Measurements from ENCODE around the gene CDC42EP4.
A peak's percentile ranks its signal among the peaks of the same experiment; 100 is the strongest.

The CDC42EP4 gene

DNA sequence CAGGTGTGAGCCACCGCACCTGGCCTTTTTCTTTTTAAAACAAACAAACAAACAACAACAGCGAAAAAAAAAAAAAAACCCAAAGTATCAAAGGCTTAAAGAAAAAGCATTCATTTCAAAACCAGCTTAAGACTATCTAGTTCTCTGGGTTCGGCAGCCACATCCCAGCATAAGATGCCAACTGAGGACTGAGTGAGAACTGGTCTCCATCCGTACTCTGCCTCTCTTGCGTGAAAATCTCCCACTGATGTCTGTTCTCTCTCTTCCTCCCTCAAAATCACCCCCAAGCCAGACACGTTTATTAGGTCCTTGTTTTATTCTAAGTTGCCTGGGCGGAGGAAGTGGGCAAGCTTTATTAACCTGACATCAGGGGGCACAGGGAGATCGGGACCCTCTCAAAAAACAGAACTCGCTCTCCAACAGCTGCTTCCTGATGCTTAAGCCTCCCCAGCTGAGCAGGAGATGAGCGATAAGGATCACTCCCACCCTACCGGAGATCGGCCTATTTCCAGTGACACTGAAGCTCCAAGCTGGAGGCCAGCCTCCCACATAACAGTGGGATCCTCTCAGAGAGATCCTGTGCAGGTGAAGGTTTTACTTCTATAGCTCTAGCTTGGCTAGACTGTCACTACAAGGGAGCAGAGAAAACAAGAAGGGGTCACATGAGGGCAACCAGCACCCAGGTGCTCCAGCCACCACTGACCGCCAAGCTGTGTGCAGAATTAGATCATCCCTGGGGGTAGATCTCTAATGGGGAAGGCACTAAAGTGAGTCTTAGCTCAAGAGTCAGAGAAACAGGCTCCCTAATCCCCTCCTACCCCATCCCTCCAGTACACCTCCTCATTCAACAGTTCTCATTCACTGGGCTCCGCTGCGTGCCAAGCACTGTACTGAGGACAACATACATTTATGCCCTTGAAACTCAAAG, 13.6 kb downstream of the CDC42EP4 start:
- no peak for DNase-seq (ENCODE audit: low spot score)

DNA sequence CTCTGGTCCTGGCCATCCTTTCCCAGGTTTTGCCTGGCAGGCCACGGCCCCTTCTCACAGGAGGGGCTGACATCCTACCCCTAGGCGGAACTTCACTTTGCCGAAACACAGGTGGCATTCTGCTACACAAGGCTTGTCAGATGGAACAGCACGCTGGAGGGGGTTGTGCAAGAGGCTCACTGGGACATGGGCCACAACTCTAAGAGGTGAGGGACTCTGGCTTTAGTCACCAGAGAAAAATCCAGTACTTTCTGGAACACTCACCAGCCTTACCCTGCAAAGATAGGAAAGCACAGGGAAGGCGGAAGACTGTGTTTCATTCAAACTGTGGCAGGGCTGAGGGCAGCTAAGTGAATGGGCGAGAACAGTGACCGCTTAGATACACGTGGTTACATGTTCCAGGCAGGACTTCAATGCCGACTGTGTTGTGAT, 18.3 kb downstream of the CDC42EP4 start:
- no peak for DNase-seq (ENCODE audit: low spot score)

DNA sequence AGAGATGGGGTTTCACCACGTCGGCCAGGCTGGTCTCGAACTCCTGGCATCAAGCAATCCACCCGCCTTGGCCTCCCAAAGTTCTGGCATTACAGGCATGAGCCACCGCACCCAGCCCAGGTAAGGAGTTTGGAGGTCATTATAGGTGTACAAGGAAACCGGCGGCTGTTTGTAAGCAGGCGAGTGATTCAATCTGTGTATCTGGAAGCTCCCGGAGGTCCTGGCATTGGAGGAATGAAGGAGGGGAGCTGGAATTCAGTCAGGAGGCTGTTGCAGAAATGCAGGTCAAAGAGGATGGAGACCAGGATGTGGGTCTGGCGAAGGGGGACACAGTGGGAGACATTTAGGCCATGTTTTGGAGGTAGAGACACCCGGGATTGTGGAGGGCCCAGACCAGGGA, 18.8 kb downstream of the CDC42EP4 start:
- DNase-seq (ENCODE audit: low spot score): no peak

DNA sequence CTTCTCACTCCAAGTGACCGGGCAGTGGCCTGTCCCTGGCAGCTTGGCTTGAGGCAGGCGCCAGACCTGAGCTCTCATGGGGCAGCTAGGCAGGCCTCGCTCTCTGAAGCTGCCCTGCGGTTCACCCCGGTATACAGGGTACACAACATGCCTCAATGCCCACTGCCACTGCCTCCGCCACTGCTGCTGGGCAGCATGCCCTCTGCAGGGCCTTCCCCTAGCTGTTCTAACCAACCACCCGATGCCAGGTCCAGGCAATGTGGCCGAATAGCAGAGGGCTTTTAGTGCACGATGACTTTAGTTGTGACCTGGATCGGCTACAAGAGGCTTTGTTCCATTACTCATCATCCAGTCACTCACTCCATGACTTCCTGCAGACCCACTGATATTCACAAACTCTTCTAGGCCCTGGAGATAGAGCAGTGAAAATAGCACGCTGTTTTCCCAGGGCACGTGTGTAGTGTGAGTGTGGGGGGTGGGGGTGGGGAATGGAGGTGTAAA, 19.7 kb downstream of the CDC42EP4 start:
- DNase-seq (ENCODE audit: low spot score): no peak

DNA sequence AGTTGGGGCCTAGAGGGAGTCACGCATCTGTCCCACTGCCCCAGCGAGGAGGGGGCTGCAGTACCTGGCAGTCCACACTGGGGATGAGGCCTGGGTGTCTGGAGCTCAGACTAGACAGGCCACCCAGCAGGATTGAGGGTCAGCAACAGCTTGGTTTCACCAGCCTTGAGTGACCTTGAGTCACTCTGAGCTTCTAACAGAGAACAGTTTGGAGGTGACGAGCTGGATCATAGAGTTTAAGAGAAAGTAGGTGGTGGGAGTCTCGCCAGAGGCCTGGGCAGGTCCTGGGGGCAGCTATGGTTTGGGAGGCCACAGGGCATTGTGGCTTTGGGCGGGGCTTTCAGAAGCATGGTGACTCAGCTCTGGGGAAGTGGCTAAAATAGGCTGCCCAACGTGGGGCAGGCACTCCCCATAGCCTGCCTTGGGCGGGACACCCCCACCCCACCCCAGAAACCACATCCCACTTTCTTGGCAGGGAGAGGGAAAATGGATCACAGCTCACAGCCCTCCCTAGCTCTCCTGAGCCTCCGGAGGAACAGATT, 20.5 kb downstream of the CDC42EP4 start:
- DNase-seq (ENCODE audit: low spot score): peak; percentile 15

DNA sequence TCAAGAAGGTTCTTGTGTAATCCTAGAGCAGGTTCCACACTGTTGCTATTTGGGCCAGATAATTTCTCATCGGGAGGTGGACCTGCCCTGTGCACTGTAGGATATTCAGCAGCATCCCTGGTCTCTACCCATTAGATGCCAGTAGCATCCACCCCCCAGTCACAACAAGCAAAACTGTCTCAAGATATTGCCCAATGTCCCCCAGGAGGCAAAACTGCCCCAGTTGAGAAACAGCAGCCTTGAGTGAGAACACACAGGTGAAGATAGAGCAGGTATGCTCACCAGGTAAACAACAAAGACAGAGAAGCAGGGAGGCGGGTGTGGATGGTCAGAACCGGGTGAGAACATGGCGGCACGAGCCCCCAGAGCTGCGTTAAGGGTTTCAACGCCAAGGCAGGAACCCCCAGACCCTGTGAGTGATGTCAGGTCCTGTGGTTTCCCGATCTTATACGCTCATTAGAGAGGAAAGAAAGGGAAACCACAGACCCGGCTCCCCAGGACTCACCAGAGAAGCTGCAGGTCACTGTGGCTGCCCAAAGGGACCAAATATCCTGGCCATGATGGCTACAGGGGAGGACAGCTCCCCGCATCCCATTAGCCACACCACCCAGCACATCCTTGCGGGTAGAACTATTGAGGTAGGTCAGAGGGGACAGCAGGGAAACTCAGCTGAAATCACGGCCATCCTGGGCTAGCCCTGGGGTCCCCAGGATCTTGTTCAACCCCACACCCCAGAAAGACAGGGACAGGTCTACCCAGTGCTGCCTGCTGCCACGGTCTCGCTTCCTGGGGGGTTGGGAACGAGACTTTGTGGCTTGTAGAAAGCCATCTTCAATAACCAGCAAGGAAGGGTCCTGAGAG, 21.2 kb downstream of the CDC42EP4 start:
- no peak for DNase-seq (ENCODE audit: low spot score)

DNA sequence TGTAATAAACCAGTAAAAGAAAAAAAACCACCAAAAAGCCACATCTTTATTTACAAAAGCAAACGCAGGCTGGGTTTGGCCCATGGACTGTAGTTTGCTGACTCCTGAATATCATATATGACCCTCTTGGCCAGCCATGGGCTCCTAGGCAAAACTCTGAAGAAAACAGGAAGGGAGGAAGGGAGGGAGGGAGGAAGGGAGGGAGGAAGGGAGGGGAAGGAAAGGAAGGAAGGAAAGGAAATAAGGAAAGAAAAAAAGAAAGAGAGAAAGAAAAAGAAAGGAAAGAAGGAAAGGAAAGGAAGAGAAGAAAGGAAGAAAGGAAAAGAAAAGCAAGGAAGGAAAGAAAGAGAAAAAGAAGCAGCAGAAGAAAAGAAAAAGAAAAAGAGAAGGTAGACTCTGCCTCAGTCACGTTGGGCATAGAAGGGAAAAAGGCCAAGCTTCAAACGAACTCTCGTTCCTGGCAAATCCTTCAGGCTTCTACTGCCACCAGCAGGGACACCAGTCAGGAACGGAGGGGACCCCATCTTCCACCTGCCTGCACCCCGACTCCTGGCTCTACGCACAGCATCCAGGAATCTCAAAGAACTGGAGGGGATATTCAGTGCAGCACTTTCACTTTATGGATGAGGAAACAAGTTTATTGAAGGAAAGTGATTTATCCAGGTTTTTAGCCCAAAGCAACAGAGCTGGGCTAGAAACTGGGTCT, 22.1 kb downstream of the CDC42EP4 start:
- DNase-seq (ENCODE audit: low spot score): no peak

DNA sequence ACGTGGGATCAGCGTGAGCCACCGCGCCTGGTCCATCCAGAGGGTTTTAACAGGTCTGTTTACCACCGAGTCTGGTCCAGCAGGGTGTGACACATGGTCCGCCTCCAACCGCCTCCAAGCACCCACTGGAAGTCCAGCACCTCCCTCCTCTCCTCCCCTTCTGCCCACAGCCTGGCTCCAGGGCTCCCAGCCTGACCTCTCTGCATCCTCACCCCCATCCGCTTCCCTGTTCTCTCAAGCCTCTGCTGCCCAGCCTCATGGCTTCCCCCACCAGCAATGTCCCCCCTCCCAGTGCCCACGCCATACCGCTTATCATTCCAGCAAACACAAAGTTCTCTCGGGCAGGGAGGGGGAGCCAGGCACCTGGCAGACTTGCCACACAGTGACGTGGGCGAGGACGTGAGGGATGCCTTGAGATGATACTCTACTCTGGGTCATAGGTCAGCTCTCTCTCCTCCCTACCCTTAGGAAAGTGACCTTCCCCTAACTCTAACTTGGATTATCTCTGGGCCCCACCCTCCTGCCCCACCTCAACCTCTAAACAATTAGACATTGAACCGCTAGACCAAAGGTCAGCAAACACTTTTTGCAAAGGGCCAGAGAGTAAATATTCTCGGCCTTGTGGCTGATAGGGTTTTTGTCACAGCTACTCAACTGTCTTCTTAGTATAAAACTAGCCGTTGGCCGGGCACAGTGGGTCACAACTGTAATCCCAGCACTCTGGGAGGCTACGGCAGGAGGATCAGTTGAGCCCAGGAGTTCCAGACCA, 23.1 kb downstream of the CDC42EP4 start:
- DNase-seq (ENCODE audit: low spot score): no peak

DNA sequence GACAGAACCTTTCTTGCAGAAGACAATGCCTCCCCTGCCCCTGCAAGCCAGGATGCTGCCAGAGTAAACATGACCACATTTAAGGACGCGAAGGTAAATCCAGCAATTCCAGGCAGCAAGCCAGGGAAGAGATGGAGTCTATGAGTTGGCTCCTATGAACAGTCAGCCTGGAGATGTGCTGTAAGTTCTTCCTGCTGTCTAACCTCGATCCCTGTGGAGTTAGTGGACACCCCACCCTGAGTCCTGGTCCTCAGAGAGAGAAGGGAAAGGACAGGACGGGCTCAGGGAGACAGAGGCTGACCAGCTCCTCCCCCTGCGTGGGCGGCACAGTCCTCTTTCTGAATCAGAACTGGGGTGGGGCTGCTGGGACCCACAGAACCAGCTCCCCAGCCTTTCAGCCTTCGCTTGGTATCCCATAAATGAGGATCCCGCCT, 24.9 kb downstream of the CDC42EP4 start:
- DNase-seq (ENCODE audit: low spot score): no peak

DNA sequence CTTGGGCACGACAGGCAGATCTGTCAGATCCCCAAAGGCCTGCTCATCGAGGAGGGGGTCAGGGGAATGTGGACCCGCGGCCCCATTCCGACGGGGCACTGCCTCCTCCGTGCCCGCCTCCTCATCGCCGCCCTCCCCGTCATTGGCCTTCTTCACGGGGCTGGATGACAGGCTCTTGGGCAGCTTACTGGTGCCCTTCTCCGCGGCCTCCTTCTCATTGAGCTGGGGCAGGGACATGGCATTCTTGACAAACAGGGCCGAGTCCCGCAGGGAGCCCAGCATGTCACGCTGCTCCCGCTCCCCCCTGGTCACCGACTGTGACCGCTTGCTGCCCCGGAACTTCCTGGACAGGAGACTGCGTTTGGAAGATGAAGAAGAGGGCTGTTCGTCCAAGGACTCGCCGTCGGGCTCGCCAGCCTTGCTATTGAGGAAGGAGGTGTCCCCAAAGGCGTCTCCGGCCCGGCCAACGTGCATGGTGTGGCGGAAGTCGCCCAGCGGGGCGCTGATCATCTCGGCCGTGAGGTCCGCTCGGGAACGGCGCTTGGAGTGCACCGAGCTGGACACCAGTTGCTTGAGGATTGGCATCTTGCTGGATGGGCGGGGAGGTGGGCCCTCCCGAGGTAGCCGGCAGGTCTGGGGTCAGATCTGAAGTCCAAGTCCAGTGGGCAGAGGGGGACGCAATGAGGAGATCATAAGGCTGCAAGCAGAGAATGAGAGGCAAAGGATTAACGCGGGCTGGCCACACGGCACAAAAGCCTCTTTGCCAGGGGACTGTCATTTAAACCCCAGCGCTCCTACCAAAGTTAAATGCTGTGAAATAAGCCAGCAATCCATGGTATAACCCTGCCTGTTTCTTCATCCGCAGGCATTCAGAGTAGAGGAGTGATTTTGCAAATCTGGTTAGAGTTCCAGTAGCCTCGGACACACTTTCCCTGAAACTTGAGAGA, 25.6 kb downstream of the CDC42EP4 start:
- no peak for DNase-seq (ENCODE audit: low spot score)

DNA sequence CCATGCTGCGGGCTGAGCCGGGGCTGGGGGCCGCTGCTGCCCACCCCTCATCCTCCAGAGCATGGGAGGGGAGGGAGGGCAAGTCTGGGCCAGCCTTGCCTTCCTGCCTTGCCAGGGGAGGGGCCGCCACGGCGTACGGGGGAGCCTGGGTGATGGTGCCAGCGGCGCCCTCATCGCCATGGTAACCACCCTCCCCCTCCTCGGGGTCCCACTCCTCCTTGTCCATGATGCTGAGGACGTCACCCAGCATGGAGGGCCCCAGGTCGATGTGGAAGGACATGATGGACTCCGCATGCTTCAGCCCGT, 26.2 kb downstream of the CDC42EP4 start:
- DNase-seq (ENCODE audit: low spot score): no peak

DNA sequence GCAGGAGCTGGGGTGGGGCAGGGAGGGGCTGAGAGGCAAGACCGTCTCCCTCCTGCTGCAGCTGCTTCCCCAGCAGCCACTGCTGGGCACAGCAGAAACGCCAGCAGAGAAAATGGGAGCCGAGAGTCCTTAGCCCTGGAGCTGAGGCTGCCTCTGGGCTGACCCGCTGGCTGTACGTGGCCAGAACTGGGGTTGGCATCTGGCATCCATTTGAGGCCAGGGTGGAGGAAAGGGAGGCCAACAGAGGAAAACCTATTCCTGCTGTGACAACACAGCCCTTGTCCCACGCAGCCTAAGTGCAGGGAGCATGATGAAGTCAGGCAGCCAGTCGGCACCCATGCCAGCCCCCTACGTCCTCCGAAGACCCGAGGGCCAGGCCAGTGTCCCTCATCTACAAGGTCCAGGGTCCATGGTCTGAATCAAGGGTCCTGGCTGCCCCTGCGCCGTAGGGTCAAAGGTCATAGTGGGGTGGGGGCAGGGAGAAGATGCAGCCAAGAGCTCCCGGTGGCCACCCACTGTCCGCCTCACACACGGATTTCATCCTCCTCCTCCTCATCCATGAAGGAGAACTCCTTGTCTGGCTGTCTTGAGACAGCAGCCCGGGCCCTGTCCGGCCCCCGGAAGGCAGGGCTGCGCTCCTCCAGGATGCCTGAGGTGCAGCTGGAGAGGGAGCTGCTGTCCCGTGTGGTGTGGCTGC, 26.7 kb downstream of the CDC42EP4 start:
- DNase-seq (ENCODE audit: low spot score): no peak

DNA sequence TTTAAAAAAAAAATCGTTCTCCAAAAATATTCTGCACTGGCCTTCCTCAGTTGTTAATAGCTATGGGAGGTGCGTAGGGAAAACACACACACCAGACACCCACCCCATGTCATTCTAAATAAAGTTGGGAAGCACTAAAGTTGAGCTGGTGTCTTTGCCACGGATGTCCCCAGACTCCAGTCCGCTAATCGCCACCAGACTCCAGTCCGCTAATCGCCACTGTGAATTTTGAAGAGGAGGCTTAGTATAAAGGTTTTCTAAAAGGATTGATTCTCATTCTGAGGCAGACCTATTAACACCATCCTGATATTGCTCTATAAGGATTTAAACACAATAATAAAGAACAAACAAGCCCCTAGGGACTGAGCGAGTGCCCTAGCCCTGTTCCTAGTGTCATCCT, 27.4 kb downstream of the CDC42EP4 start:
- no peak for DNase-seq (ENCODE audit: low spot score)

DNA sequence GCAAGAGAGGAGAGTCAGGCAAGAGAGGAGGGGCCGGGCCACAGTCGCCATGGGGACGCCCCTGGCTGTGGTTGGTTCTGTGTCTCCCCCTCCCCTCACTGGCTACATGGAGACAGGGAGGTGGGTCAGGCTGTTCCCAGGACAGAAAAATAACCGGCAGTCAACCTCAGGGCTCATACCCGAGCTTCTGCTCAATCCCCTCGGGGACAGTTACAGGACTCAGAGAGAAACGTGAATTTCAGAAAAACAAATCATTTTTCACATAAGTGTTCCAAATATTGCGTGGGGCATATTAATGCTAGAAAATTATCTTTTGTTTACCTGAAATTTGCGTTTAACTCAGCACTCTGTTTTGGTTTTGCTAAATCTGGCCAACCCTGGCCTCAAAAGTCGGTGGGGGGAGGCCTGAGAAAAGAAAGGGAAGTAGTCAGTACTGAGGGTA, 27.9 kb downstream of the CDC42EP4 start:
- no peak for DNase-seq (ENCODE audit: low spot score)

DNA sequence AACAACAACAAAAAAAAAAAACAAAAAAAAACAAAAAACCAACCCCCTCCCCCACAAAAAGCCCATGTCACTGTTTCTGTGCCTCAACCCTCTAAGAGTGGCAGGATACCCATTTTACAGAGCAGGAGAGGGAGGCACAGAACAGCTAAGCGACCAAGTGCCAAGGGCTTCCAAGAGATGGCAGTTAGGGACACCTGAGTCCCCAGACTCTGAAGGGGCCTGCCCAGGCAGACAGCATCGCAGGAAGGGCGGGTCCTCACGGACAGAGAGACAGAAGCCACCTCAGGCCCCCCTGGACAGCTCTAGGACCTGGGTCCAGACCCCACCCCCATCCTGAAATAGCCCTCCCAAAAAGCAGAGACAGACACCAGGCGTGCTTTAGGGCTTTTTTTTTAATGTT, 28.6 kb downstream of the CDC42EP4 start:
- DNase-seq (ENCODE audit: low spot score): no peak

DNA sequence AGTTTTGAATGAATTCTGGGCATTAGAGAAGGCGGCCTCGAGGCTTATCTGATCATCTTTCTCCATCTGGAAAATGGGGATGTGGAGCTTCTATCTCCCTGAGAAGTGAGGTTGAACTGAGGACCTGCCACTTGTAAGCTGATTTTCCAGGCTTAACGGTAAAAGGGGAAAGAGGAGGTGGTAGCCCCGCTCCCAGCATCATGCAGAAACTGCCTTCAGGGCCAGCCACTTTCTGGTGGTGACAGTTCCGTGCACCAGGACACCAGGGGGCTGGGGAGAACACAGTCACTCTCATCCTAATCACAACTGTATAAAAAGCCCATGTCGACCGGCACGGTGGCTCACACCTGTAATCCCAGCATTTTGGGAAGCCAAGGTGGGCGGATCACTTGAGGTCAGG, 29.2 kb downstream of the CDC42EP4 start:
- DNase-seq (ENCODE audit: low spot score): no peak

DNA sequence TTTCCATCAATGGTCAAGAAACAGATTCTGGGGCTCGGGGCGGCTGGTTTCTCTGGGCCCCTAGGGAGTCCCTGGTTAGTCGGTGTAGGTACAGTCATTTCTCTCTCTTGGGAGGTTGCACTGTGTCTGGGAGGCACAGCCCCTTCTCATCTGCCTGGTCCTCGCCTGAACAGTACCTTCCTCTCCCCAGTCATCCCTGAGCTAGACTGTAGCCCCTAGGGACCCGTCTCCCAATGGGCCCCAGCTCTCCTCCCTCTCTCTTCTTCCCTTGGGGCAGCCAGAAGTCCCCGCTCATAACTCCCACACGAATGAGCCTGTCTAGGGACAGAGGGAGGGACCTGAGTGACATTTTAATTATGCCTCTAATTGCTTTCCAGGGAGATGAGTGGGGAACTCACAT, 29.9 kb downstream of the CDC42EP4 start:
- no peak for DNase-seq (ENCODE audit: low spot score)

DNA sequence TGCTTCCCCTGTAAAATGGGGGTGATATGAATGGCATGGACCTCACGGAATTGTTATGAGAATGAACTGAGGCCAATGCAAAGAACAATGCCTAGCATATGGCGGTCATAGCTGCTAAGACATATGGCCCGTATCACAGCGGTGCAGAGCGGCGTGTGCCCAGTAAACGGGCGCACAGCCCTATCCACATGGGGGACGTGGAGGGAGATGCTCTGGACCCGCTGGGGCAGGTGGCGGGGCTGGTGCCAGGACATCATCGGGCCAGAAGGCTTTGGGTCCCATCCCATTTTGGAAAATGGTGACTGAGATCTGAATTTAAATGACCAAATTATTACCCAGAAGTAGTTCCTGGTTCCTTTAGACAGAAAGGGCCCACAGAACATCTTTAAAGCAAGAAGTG, 31.6 kb downstream of the CDC42EP4 start:
- no peak for DNase-seq (ENCODE audit: low spot score)

DNA sequence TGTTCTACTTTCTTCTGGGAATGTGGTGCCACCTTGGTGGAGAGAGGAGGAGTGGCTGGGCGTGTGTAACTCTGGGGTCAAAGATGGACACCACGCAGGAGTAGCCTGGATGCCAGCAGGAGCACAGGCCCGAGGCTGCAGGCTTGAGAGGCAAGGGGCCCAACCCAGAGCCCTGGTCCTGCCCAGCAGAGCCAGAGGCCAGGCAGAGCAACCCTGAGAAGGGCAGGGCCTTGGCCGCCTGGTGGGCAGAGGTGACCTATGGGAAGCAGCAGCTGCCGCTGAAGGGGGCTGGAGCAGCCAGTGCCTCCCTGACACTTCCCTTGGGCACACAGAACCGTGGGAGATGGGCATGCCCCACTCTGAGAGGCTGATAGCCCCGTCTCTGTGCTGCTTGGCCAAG, 32.1 kb downstream of the CDC42EP4 start:
- DNase-seq (ENCODE audit: low spot score): no peak
